Ammon's horn (tissue), 1 donor: ENCODE data around the gene ARID1B.
"Not testable (repeated sequence)": the region's sequence is repeated elsewhere in the genome, so short reads cannot be mapped to it uniquely, and the experiment has no call there.

ENCODE experiments used
- DNase-seq: peaks from one replicate; pipeline ENCODE4 v3.0.0-alpha.2; 2016; ENCODE audit warnings: low spot score

The ARID1B gene

DNA sequence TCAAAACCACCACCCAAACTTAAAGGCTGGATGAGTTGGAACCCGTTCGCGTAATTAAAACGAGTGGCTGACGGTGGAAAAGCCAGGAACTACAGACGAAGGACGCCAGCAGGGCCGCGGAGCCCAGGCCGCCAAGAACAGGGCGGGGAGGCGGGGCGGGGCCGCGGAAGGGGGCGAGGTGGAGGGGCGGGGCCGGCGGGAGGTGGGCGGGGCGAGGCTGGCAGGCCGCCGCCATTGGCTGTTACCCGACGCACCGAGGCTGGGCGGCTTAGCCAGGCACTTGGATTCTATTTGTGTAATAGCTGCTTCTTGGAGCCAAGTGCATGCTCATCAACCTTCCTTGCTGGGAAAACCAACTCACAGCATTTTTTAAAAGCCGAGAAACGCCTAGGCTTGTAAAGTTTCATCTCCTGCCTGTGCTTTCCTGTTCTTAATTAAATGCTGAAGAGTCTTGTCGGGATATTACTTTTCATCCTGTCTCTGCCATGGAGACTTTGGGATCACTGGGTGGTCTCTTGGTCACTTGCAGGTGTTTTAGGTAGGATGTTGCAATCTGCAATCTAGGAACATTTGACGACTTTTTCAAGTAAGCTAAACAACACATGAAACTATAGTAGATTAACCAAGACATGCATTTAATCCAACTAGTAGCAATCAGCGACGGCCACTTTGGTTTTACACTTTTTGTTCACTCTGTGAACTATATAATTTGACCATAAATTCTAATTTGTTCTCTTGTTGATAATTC, 245.0 kb downstream of the ARID1B start:
- peak; percentile 94 for DNase-seq

- no peak for DNase-seq
Measured at GRCh38 chr6:157023958-157024357, 246.8 kb downstream of the ARID1B start.

DNA sequence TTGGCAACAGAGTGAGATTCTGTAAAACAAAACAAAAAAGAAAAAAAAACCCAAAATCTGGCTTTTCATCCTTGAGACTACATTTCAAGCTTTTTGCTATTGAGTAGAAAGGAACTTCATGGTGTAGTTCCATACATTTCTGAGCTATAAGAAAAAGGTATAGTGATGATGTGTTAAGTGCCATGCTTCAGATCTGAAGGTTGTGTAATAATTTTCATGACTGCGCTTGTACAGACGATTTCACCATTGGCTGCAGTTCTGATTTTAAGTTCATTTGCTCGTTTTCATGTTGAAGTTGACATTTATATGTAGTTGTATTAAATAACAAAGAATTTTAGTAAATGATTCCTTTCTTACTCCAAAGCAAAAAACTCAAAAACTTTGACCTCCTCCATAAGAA, 247.6 kb downstream of the ARID1B start:
- DNase-seq, result no peak

GRCh38 chr6:157025437-157025836, 248.3 kb downstream of the ARID1B start:
- no peak for DNase-seq

DNA sequence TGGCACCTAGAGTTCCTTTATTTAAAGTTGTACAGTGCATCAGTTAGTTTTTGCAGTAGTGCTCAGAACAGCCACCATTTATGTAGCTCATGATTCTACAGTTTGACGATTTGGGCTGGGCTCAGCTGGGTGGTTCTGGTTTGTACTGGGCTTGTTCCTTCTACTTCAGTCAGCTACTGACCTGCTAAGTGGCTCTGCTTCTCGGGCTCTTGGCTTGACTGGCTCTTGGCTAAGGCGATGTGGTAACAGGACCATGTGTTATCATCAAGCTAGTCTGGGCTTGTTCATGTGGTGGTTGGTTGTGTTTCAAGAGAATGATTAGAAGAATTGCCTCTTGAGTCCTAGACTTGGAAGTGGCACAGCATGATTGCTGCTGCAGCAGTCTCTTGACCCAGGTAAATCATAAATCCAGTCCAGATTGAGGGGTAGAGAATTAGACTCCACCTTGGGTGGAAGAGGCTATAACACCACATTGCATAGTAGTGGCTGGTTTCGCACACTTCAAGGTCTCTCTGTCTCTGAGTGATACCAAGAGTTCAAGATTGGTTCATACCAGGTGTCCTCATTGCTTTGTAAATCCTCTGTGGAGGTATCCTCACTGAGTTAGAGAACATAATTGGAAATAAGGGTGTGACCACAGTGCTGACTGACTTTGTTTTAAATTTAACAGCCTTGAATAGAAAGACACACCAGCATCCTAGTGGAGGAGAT, 253.0 kb downstream of the ARID1B start:
- no peak for DNase-seq

- peak; percentile 80 for DNase-seq
Measured at GRCh38 chr6:157030755-157031154, 253.6 kb downstream of the ARID1B start.

DNA sequence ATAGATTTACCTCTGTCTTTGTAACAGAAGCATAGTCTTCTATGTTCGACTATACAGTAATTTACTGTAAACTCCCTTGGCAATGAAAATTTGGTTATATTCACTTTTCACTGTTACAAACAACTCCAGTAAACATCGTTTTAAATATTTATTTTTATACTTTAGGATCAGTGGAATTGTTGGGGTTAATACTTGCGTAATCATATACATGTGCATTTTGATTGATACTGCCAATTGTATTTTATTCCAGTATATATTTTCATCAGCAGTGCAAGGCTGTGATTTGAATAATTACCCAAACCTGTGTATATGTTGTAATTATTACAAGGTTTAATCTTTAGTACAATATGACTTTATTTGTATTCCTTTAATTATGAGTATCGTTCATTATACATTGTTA, 255.7 kb downstream of the ARID1B start:
- DNase-seq, result no peak

DNA sequence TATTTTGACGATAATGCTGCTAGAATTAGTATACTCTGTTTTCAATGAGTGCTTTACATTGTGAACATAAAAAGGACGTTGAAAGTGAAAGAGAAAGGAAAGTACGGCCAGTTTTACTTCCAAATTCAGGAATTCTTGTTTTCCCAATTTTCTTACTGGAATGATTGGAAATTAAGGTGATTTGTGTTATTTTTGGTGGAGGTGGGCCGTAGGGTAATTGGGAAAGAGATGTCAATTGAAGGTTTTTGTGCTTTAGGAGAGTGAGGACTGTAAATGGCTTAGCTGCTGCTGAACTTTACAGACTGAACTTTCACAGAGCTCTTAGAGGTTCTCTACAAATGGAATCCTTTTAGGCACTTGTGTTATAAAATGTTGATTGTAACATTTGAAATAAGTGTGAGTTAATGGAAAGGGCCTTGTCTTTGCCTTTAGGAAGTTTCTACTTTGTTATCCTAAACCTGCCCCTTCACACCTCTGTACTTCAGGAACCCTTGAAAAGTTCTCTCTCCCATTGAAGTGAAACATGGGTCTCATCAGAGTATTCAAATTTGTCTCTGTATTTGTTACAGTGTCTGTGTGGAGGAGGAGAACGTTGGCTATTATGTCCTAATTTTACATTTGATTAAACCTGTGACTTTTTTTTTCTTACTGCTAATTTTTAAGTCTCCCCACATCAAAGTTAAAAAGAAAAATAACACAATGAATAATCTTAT, 256.4 kb downstream of the ARID1B start:
- no peak for DNase-seq

- no peak for DNase-seq
Measured at GRCh38 chr6:157034436-157035230, 257.5 kb downstream of the ARID1B start.

DNA sequence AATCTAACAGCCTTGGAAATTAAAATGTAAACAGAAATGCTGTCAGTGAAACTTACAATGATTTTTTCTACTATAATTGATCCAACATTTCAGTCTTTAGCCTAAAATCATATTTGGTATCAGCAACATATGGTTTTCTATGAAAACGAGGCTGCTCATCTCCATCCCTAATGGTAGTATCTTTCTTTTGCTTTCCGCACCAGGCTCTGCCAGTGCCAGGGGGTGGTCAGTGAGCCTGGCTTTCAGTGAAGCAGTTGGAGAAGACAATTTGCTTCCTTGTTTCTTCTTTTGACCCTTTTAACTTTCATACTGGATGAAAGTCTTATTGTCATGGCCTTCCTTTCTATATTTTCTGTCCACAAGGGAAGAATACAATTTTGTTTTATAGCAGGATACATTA, 258.4 kb downstream of the ARID1B start:
- peak; percentile 60 for DNase-seq

DNA sequence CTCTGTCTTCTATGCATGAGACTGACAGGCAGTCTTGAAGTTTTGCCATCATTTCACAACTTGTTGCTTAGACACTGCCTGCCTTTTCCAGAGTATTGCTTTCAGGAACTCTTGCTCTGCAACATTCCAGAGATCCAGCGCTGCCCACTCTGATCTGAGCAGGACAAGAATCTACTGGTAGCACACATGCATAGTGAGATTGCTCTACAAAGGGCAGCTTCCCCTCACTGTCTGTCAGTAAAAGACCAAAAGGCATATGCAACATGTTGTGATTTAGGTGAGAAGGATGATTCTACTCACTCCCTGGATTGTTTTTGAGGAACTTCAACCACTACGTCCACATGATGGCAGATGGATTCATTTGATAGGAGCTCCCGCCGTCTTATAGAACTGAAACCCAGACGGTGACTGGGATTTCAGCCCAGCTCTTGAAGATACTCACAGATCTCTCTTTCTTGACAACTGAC, 259.1 kb downstream of the ARID1B start:
- peak; percentile 79 for DNase-seq

GRCh38 chr6:157037165-157037564, 260.0 kb downstream of the ARID1B start:
- no peak for DNase-seq

DNA sequence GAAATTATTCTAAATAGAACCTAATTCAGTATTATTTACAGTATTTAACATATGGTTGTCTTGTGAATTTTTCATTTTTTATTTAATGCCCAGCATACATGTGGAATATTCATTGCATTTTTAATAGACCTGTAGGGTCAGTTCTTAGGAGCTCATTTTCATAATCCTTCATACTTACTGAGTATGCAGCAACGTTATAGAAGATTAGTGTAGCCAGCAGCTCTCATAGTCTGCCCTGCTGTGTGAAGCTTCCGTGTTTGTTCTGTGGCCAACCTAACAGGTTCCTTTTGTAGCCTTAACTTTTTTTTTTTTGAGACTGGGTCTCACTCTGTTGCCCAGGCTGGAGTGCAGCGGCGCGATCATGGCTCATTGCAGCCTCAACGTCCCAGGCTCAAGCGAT, 261.4 kb downstream of the ARID1B start:
- no peak for DNase-seq

DNA sequence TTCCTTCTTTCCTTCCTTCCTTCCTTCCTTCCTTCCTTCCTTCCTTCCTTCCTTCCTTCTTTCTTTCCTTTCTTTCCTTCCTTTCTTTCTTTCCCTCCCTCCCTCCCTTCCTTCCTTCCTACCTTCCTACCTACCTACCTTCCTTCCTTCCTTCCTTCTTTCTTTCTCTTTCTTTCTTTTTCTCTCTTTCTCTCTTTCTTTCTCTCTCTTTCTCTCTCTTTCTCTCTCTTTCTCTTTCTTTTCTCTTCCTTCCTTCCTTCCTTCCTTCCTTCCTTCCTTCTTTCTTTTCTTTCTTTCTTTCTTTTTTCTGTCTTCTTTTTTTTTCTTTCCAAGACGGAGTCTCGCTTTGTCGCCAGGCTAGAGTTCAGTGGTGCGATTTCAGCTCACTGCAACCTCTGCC, 262.5 kb downstream of the ARID1B start:
- not testable (repeated sequence) for DNase-seq

GRCh38 chr6:157040191-157040590, 263.0 kb downstream of the ARID1B start:
- no peak for DNase-seq

GRCh38 chr6:157045831-157046454, 268.8 kb downstream of the ARID1B start:
- DNase-seq, result no peak

GRCh38 chr6:157046776-157047175, 269.6 kb downstream of the ARID1B start:
- DNase-seq, result no peak

- DNase-seq, result no peak
Measured at GRCh38 chr6:157047328-157047727, 270.1 kb downstream of the ARID1B start.

DNA sequence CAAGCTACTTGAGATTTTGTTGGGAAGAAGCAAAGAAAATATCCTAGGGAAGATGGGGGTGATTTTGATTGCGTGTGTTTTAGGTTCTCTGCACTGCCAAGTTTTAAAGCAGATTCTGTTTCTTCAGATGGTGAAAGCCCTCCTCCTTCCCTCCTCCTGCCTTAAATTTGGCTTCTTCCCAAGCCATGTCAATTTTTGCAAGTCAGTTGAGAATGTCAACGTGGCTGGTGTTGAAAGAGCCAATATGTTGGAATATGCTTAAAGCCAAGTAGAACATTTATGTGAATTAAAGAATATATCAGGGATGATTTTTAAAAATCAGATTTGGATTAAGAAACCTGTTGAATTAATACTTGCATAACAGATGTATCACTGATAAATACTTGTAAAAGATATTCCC, 270.8 kb downstream of the ARID1B start:
- no peak for DNase-seq

DNA sequence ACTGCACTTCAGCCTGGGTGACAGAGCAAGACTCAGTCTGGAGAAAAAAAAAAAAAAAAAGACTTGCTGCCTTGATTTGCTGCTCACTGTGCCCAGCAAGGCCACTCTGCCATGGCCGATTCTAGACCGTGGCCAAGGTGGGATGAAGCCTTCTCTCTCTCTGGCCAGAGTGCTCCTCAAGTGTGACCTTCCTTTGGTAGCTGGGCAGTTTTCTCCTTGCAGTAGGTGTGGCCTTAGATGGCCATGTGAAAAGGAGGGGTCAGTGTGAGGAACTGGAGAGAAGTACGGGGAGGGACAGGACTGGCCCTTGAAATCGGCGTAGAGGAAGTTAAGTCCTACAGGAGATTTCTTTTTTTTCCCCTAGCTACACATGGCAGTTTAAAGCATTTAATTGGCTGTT, 272.0 kb downstream of the ARID1B start:
- no peak for DNase-seq

GRCh38 chr6:157050537-157051265, 273.5 kb downstream of the ARID1B start:
- peak; percentile 48 for DNase-seq
